GM12878 (cell line): ENCODE results near the gene CLDN15. TPM values are rescaled to one million over a fixed set of nuclear protein-coding genes. Genes with fewer than 3 reads are reported as not detected.

ENCODE experiments used
- ATAC-seq: fragments of 200-7000 bp; cut with Tn5 transposase; 3 replicates; pipeline ENCODE4 v1.9.1; 2020; ENCODE audit warnings: mild to moderate bottlenecking, moderate library complexity
- BruUV-seq: library from RNA; stranded (reverse); fragments of 400-500 nt; replicated peaks from 2 replicates; lab custom pipeline; 2021; lab: Mats Ljungman, UMichigan
- CTCF ChIA-PET: fragments of 300-600 bp; sonication (Branson Sonifier 250); formaldehyde crosslinking; extraction: SDS; loops from one replicate; lab custom pipeline; 2021; ENCODE audit warnings: inconsistent platforms; lab: Yijun Ruan, JAX
- POLR2A ChIA-PET: fragments of 350-600 bp; formaldehyde crosslinking; extraction: SDS; loops from one replicate; lab custom pipeline; 2021; ENCODE audit warnings: inconsistent platforms; lab: Charles Lee
- RAD21 ChIA-PET: fragments of 300-600 bp; sonication (Branson Sonifier 250); formaldehyde crosslinking; loops from one replicate; lab custom pipeline; 2023; ENCODE audit warnings: antibody characterized with exemption; ENCODE audit not compliant: unreplicated experiment; lab: Charles Lee
- SMC1A ChIA-PET: fragments of 300-600 bp; sonication (Branson Sonifier 250); formaldehyde crosslinking; loops from one replicate; lab custom pipeline; 2023; ENCODE audit not compliant: unreplicated experiment, uncharacterized antibody; lab: Charles Lee
- DNase-seq: peaks from one replicate; pipeline ENCODE4 v3.0.0-alpha.2; 2011; ENCODE audit warnings: low read depth, low spot score
- FAIRE-seq: peaks from 3 replicates; lab custom pipeline; 2011; peaks lifted over from hg19 to GRCh38; lab: Jason Lieb, UNC
- H2AFZ ChIP-seq: 2 replicates; pipeline ENCODE4 v1.6.0; 2011; ENCODE audit warnings: low read depth, low read length, control low read depth; ENCODE audit not compliant: control insufficient read depth
- H3K27ac ChIP-seq: 2 replicates; pipeline ENCODE4 v1.5.1; 2011; ENCODE audit warnings: control low read depth; ENCODE audit not compliant: control insufficient read depth, insufficient read depth
- H3K27me3 ChIP-seq, 2 experiments: replicated peaks in 1 of 2; 2 replicates each; pipeline versions ENCODE4 v1.6.0 to v1.6.1; 2011; ENCODE audit warnings: low read length in 1 of 2; ENCODE audit not compliant: control insufficient read depth in 2 of 2, insufficient read depth in 2 of 2
- H3K36me3 ChIP-seq, 2 experiments: 2 replicates each; pipeline ENCODE4 v1.5.1; 2011; ENCODE audit warnings: low read length in 1 of 2; ENCODE audit not compliant: control insufficient read depth in 2 of 2, insufficient read depth in 2 of 2
- H3K4me1 ChIP-seq: 2 replicates; pipeline ENCODE4 v1.6.1; 2011; ENCODE audit warnings: mild to moderate bottlenecking, low read length, moderate library complexity, mixed read lengths; ENCODE audit not compliant: control insufficient read depth, insufficient read depth
- H3K4me2 ChIP-seq: 2 replicates; pipeline ENCODE4 v1.6.0; 2011; ENCODE audit warnings: control low read depth; ENCODE audit not compliant: control insufficient read depth, insufficient read depth
- H3K4me3 ChIP-seq: fragments of 200-600 bp; sonication (generic); 2 replicates; pipeline ENCODE4 v1.5.1; 2016
- H3K79me2 ChIP-seq: 2 replicates; pipeline ENCODE4 v1.6.0; 2011; ENCODE audit warnings: low read length; ENCODE audit not compliant: control insufficient read depth, insufficient read depth
- H3K9ac ChIP-seq: 2 replicates; pipeline ENCODE4 v1.8.0; 2011; ENCODE audit warnings: low read length, control low read depth, mixed read lengths; ENCODE audit not compliant: control insufficient read depth, insufficient read depth
- H3K9me3 ChIP-seq: replicated peaks from 3 replicates; pipeline ENCODE4 v1.5.1; 2011; ENCODE audit warnings: mild to moderate bottlenecking, low read length; ENCODE audit not compliant: control insufficient read depth, insufficient read depth
- H4K20me1 ChIP-seq: 2 replicates; pipeline ENCODE4 v1.6.0; 2011; ENCODE audit not compliant: control insufficient read depth, insufficient read depth
- BCL11A ChIP-seq: IDR thresholded peaks from 2 replicates; pipeline ENCODE4 v1.6.1; 2011; ENCODE audit warnings: low read depth, low read length
- CREB1 ChIP-seq: IDR thresholded peaks from 2 replicates; pipeline ENCODE4 v1.6.1; 2012; ENCODE audit warnings: low read depth, mild to moderate bottlenecking, inconsistent platforms
- CREM ChIP-seq: IDR thresholded peaks from 2 replicates; pipeline ENCODE4 v1.6.1; 2014; ENCODE audit warnings: antibody characterized with exemption, low read depth
- CTCF ChIP-seq, 3 experiments: IDR thresholded peaks in 2 of 3; conservative IDR thresholded peaks in 1 of 3; 2 replicates each; pipeline ENCODE4 v1.5.1; 2011; ENCODE audit warnings: low read depth in 3 of 3, low read length in 3 of 3, mild to moderate bottlenecking in 3 of 3, control low read depth in 2 of 3, moderate library complexity in 2 of 3, inconsistent platforms in 1 of 3, mixed read lengths in 1 of 3; ENCODE audit not compliant: control insufficient read depth in 2 of 3, insufficient read depth in 1 of 3; ENCODE audit errors: extremely low read depth in 1 of 3
- EGR1 ChIP-seq, 2 experiments: IDR thresholded peaks; 1 replicate in 1 of 2; 2 replicates in 1 of 2; pipeline ENCODE4 v1.6.1; 2011 to 2012; ENCODE audit warnings: low read depth in 2 of 2, low read length in 2 of 2, borderline replicate concordance in 1 of 2, mild to moderate bottlenecking in 1 of 2, moderate library complexity in 1 of 2
- ESRRA ChIP-seq: IDR thresholded peaks from 2 replicates; pipeline ENCODE4 v1.6.1; 2012; ENCODE audit warnings: mild to moderate bottlenecking, low read length, improper control_type of control experiment
- KDM1A ChIP-seq: fragments of 200-600 bp; sonication (generic); IDR thresholded peaks from 2 replicates; pipeline ENCODE4 v1.6.1; 2016; ENCODE audit warnings: borderline replicate concordance
- LARP7 ChIP-seq: fragments of 450-650 bp; IDR thresholded peaks from 2 replicates; pipeline ENCODE4 v1.6.1; 2017; ENCODE audit warnings: mild to moderate bottlenecking
- NFYB ChIP-seq: IDR thresholded peaks from 2 replicates; pipeline ENCODE4 v1.6.1; 2011; ENCODE audit warnings: low read depth, mild to moderate bottlenecking, low read length, improper control_type of control experiment, moderate library complexity; ENCODE audit not compliant: insufficient read depth
- POLR2A ChIP-seq: IDR thresholded peaks from 2 replicates; pipeline ENCODE4 v1.6.1; 2011; ENCODE audit warnings: low read depth, mild to moderate bottlenecking, low read length
- POU2F2 ChIP-seq: IDR thresholded peaks from 3 replicates; pipeline ENCODE4 v1.6.1; 2011; ENCODE audit warnings: low read depth, mild to moderate bottlenecking, low read length, borderline replicate concordance
- RB1 ChIP-seq: fragments of 450-650 bp; formaldehyde crosslinking; IDR thresholded peaks from 2 replicates; pipeline ENCODE4 v1.6.1; 2017; ENCODE audit warnings: mild to moderate bottlenecking, borderline replicate concordance
- SMARCA5 ChIP-seq: fragments of 450-650 bp; IDR thresholded peaks from 2 replicates; pipeline ENCODE4 v1.6.1; 2017; ENCODE audit warnings: mild to moderate bottlenecking
- SPI1 ChIP-seq: IDR thresholded peaks from 2 replicates; pipeline ENCODE4 v1.6.1; 2011; ENCODE audit warnings: low read depth, mild to moderate bottlenecking, low read length, moderate library complexity, borderline replicate concordance; ENCODE audit not compliant: insufficient read depth
- SRF ChIP-seq, 2 experiments: IDR thresholded peaks; 2 replicates each; pipeline ENCODE4 v1.6.1; 2011; ENCODE audit warnings: low read depth in 2 of 2, low read length in 2 of 2, mild to moderate bottlenecking in 1 of 2, moderate library complexity in 1 of 2
- TBL1XR1 ChIP-seq: IDR thresholded peaks from 2 replicates; pipeline ENCODE4 v1.6.1; 2012; ENCODE audit warnings: low read depth, low read length, improper control_type of control experiment
- TCF7 ChIP-seq: IDR thresholded peaks from 2 replicates; pipeline ENCODE4 v1.6.1; 2014; ENCODE audit warnings: antibody characterized with exemption, borderline replicate concordance
- WGBS: methylation state at CpG from one replicate; pipeline ENCODE4 v1.1.6; 2016; ENCODE audit warnings: low lambda C conversion rate; ENCODE audit not compliant: insufficient replicate concordance, insufficient coverage; ENCODE audit errors: missing lambda C conversion rate; 5-methylcytosine and 5-hydroxymethylcytosine counted together
- in situ Hi-C: fragments of 300-500 bp; cut with MboI; formaldehyde crosslinking; loops from 9 replicates; pipeline ENCODE4 v1.14.3; 2018; ENCODE audit warnings: mixed read lengths
- intact Hi-C: fragments of 100-400 bp; cut with micrococcal nuclease; formaldehyde crosslinking; loops from one replicate; pipeline ENCODE4 v1.14.2; 2022; ENCODE audit not compliant: unreplicated experiment
- polyA plus RNA-seq, 11 experiments: library from polyadenylated mRNA; depleted of rRNA in 4 of 11; unstranded in 6 of 11; stranded (reverse) in 5 of 11; fragments of >200 nt; fragmentation: Nextera tagmentation in 4 of 11; fragmentation: Illumina TruSeq in 1 of 11; extraction: Ambion mirVana in 4 of 11; extraction: Trizol in 1 of 11; gene quantifications; 1 replicate in 1 of 11; 2 replicates in 10 of 11; pipeline versions ENCODE4 v1.2.1 to v1.2.3, GENCODE V29; 2011 to 2016; ENCODE audit warnings: inconsistent platforms in 2 of 11, missing spikeins in 2 of 11, low read depth in 1 of 11
- total RNA-seq, 4 experiments: library from RNA; depleted of rRNA in 3 of 4; stranded (reverse); fragments of >200 nt in 3 of 4; fragmentation: Illumina TruSeq in 1 of 4; extraction: Trizol in 1 of 4; gene quantifications; 2 replicates each; pipeline versions ENCODE4 v1.2.1 to v1.2.3, GENCODE V29; 2013 to 2021

The CLDN15 gene
- total and polyA plus RNA-seq, 10 of the 15 experiments (the other 5 are each of a cell fraction or from before 2014, with no cell fraction given) = 0.47 to 15.0 (median 6.6) TPM

GRCh38 chr7:101217388-101218235, 20.0 kb downstream of the CLDN15 start, which contains the start of the genes PLOD3 and ZNHIT1:
Gene PLOD3 (minus strand): TSS chr7:101217581. CDS start chr7:101217274, 307 bp downstream.
Gene ZNHIT1 (plus strand): TSS chr7:101218165. CDS start chr7:101218196, 31 bp downstream.
- Histone ChIP-seq H3K4me2 (peak within 1 kb of the TSS; percentile 89), H4K20me1 (no peaks in the 10 kb centered on the region), H3K4me1 (peaks cover 5% of the 10 kb centered on the region), H3K27me3 (no peaks in the 10 kb centered on the region), H3K9ac (peak within 1 kb of the TSS; percentile 88), H3K36me3 (peaks cover 0 to 2% of the 10 kb centered on the region in 2 experiments; a peak in 2 of 4 replicates), H3K79me2 (peaks cover 30% of the 10 kb centered on the region), H2AFZ (peak within 1 kb of the TSS; percentile 95), H3K9me3 (no peaks in the 10 kb centered on the region), H3K27ac (peak within 1 kb of the TSS; percentile 88), H3K4me3 (peak within 1 kb of the TSS; percentile 88)
- in situ Hi-C loops (no loop called here), intact Hi-C loops (loop anchor here (1.0 kb wide), 1 partner anchor 27 kb away; no protein-coding TSS in a partner anchor)
- CTCF ChIA-PET = interaction anchor here (0.5 to 3.8 kb wide), 23 partner anchors 11 to 740 kb away, joined by 3 to 63 read pairs (median 3); partner anchors contain the start of genes FIS1, IFT22 and SLC12A9
- RAD21 ChIA-PET = interaction anchor here (0.6 to 3.9 kb wide), 10 partner anchors 23 to 500 kb away, joined by 3 to 37 read pairs (median 4); partner anchors contain the start of gene FIS1
- POLR2A ChIA-PET = interaction anchor here (0.6 to 2.1 kb wide), 17 partner anchors 8 to 605 kb away, joined by 3 to 12 read pairs (median 4); partner anchors contain the start of genes IFT22, MOSPD3, SLC12A9 and TRIM56
- peak; percentile 92 for ATAC-seq
- 1% methylated on average over 27 of the region's 57 CpGs for WGBS
- SMC1A ChIA-PET = interaction anchor here (0.6 to 3.6 kb wide), 14 partner anchors 14 to 346 kb away, joined by 3 to 19 read pairs (median 4); partner anchors contain the start of genes FIS1, MOGAT3 and SERPINE1
- BruUV-seq = no TSS peak
- DNase-seq = peak; percentile 96
- peak; percentile 99 for FAIRE-seq
- TF ChIP-seq CTCF (IDR thresholded peaks at IDR 0.05 in 2 of 3, conservative IDR thresholded peaks at IDR 0.05 in 1 of 3; ENCODE audit: control insufficient read depth in 2 of 3, extremely low read depth in 1 of 3, insufficient read depth in 1 of 3, low read depth in 3 of 3, low read length in 3 of 3) (peak in 1 of 3 experiments; percentile 5; a peak in 1 of 6 replicates), RB1 (0 out of 2 replicates have a peak, but pooled peaks have one; percentile 18), TCF7 (no peak), POU2F2 (peak; percentile 24; the same call in 1 of the 3 replicates), SPI1 (peak; percentile 47; the same call in 1 of the 2 replicates), TBL1XR1 (0 out of 2 replicates have a peak, but pooled peaks have one; percentile 49), CREB1 (peak; percentile 72), EGR1 (IDR thresholded peaks at IDR 0.05; ENCODE audit: borderline replicate concordance in 1 of 2, low read depth in 2 of 2, low read length in 2 of 2) (peak; percentile 6 to 92), KDM1A (no peak), SRF (IDR thresholded peaks at IDR 0.05; ENCODE audit: low read depth in 2 of 2, low read length in 2 of 2) (peak in 1 of 2 experiments; percentile 45; a peak in 1 of 4 replicates), NFYB (0 out of 2 replicates have a peak, but pooled peaks have one; percentile 17), LARP7 (peak; percentile 51; the same call in 1 of the 2 replicates), POLR2A (peak; percentile 59), BCL11A (0 out of 2 replicates have a peak, but pooled peaks have one; percentile 9), CREM (peak; percentile 48; the same call in 1 of the 2 replicates), ESRRA (no peak), SMARCA5 (peak; percentile 57)
